ENCODE measurements around the gene SYNGR3.
"Not testable (repeated sequence)": the region's sequence is repeated elsewhere in the genome, so short reads cannot be mapped to it uniquely, and the experiment has no call there.

The SYNGR3 gene

GRCh38 chr16:2008009-2008526, 18.3 kb downstream of the SYNGR3 start:
- no peak for DNase-seq (ENCODE audit: low spot score)

GRCh38 chr16:2008631-2009163, 18.9 kb downstream of the SYNGR3 start:
- FAIRE-seq: no peak
- DNase-seq (ENCODE audit: low spot score): no peak

More at GRCh38 chr16:2008009-2008526, 18.3 kb downstream of the SYNGR3 start:
- no peak for FAIRE-seq

GRCh38 chr16:2009164-2009711, 19.5 kb downstream of the SYNGR3 start:
- DNase-seq (ENCODE audit: low spot score): peak; percentile 40

GRCh38 chr16:2009791-2010510, 20.2 kb downstream of the SYNGR3 start, which contains the start of gene ZNF598:
Gene ZNF598, minus strand, starts transcription at chr16:2009821.
- peak; percentile 96 for FAIRE-seq
- DNase-seq (ENCODE audit: low spot score): peak; percentile 96

More at GRCh38 chr16:2009164-2009711, 19.5 kb downstream of the SYNGR3 start:
- FAIRE-seq: no peak

GRCh38 chr16:2011726-2012125, 22.0 kb downstream of the SYNGR3 start:
- DNase-seq (ENCODE audit: low spot score); FAIRE-seq: not testable (repeated sequence)

GRCh38 chr16:2013527-2013926, 23.8 kb downstream of the SYNGR3 start:
- DNase-seq (ENCODE audit: low spot score): no peak
- FAIRE-seq: no peak

GRCh38 chr16:2015117-2015946, 25.6 kb downstream of the SYNGR3 start:
- no peak for DNase-seq (ENCODE audit: low spot score)
- no peak for FAIRE-seq

GRCh38 chr16:2015947-2016208, 26.1 kb downstream of the SYNGR3 start:
- DNase-seq (ENCODE audit: low spot score) (no peak), FAIRE-seq (no peak)

GRCh38 chr16:2016407-2016922, 26.7 kb downstream of the SYNGR3 start:
- FAIRE-seq: no peak
- no peak for DNase-seq (ENCODE audit: low spot score)

- DNase-seq (ENCODE audit: low spot score): no peak
- FAIRE-seq: no peak
These were observed 29.7 kb downstream of the SYNGR3 start, which contains the start of gene NPW for GRCh38 chr16:2019518-2019920. Gene NPW, plus strand, starts transcription at chr16:2019785.

GRCh38 chr16:2019921-2020831, 30.4 kb downstream of the SYNGR3 start:
- FAIRE-seq (no peak), DNase-seq (ENCODE audit: low spot score) (no peak)

- FAIRE-seq: peak; percentile 75
- DNase-seq (ENCODE audit: low spot score): peak; percentile 79
These were observed 32.9 kb downstream of the SYNGR3 start for GRCh38 chr16:2022723-2023091.

GRCh38 chr16:2023092-2024031, 33.6 kb downstream of the SYNGR3 start:
- DNase-seq (ENCODE audit: low spot score): peak; percentile 97
- peak; percentile 44 for FAIRE-seq

GRCh38 chr16:2024032-2024420, 34.3 kb downstream of the SYNGR3 start:
- DNase-seq (ENCODE audit: low spot score) (no peak), FAIRE-seq (no peak)

- DNase-seq (ENCODE audit: low spot score): no peak
- no peak for FAIRE-seq
These were observed 35.5 kb downstream of the SYNGR3 start for GRCh38 chr16:2025251-2025650.

GRCh38 chr16:2025878-2026460, 36.2 kb downstream of the SYNGR3 start:
- no peak for DNase-seq (ENCODE audit: low spot score)
- no peak for FAIRE-seq

- FAIRE-seq (no peak), DNase-seq (ENCODE audit: low spot score) (peak; percentile 81)
These were observed 36.8 kb downstream of the SYNGR3 start, which contains the start of gene NHERF2 for GRCh38 chr16:2026461-2027023. Gene NHERF2, plus strand, starts transcription at chr16:2026902. Its CDS starts 104 bp downstream, at chr16:2027006.

Data from urothelium cell line (cell line).